IPS-18c (cell line): ENCODE data around the gene SLC10A1.

ENCODE experiments used
- H3K4me3 ChIP-seq: 2 replicates; pipeline ENCODE4 v1.7.0; 2013; ENCODE audit warnings: low read depth, mild to moderate bottlenecking, low read length, moderate library complexity; ENCODE audit not compliant: insufficient read depth
- H3K9me3 ChIP-seq: one replicate; pipeline ENCODE4 v1.6.1; 2013; ENCODE audit warnings: mild to moderate bottlenecking, low read length, moderate library complexity; ENCODE audit not compliant: control insufficient read depth, insufficient read depth

Gene SLC10A1

DNA sequence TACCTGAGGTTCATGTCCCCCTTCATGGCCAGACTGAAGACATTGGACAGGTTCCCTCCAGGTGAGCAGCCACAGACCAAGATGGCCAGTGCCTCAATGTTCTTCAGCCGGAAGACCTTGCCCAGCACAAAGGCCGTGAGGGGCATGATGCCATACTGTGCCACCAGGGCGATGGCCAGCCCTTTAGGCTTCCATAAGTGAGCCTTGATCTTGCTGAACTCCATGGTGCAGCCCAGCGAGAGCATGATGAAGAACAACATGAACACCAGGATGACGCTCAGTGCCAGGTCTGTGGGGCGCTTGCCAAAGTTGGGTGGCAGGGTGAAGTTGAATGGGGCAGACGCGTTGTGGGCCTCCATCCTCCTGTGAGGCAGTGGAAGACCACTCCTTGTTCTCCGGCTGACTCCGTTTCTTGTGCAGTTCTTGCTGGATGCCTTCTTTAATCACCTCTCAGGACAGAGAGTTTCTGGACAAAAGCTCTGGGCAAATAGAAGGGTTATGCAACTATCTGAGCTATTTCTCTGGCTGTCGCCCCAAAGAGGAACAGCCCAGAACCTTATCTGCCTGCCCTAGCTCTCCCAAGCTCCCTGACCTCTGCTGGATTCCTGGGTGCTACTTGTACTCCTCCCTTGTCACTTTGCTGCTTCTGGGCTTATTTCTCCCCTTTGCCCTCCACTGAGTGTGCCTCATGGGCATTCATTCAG is at the start of gene SLC10A1:
Gene SLC10A1, minus strand, starts transcription at position 445 of the 704 bp plus-strand sequence. Its CDS starts 86 bp downstream, at position 359.
- Histone ChIP-seq H3K9me3 (peaks cover 2% of the 10 kb centered on the region), H3K4me3 (no peak within 1 kb of the TSS)

DNA sequence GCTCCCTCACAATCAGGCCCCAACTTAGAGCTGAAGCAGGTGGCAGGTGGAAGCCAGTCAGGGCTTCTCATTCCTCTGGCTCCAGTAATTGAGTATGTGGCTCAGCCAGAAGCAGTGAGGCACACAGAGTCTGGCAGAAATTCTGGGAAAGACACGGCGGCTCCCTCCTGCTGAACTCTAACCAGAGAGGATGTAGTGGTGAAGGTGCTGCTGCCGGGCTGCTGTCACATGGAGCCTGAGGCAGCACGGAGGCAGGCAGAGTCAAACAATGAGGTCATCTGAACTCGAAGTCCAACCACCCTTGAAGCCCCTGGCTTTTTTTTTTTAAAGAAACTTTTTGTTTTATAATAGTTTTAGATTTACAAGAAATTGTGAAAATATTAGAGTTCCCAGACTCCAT is 48.7 kb upstream of the SLC10A1 start:
- Histone ChIP-seq H3K9me3 (no peaks in the 10 kb centered on the region), H3K4me3 (no peak overlapping the region)

DNA sequence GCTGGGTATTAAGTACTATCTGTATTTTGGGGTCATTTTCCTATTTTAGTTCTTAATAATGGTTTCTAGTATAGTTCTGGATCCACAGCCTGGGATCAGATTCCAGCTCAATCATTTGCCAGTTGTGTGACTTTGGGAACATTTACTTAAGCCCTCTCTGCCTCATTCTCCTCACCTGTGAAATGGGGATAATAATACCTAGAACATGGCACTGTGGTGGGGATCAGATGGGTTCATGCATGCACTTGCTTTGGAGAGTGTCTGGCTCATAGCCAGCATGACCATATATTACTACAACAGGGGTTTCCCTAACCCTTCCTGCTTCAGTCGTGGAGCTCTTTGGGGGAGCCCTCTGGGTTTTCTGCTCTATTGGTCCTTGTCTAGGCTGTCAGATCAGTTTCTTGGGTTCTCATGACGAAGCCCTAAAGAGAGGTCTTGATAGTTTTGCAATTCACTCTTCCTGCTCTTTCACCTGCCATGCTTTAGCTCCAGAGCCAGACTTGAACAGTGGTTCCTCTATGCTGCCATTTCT is 48.1 kb upstream of the SLC10A1 start:
- no peak overlapping the region for H3K4me3 ChIP-seq
- H3K9me3 ChIP-seq = no peaks in the 10 kb centered on the region

DNA sequence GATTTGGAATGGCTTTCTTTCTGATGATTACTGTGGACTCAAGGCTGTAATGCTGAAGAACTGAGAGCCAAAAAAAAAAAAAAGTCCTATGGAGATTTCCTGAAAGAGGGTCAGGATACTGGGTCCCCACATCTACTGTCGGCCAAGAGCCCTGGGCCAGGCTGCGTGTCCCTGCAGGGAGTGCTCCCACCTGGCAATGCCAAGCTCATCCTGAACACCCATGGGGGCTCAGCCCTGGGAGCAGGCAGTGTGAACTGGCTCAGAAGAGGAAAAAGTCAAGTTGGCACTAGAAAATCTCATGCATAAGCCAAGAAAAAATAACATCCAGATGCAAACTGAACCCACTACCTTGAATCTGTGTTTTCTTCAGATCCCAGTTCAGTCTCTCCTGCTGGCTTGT is 47.1 kb upstream of the SLC10A1 start:
- Histone ChIP-seq H3K9me3 (no peaks in the 10 kb centered on the region), H3K4me3 (no peak overlapping the region)

DNA sequence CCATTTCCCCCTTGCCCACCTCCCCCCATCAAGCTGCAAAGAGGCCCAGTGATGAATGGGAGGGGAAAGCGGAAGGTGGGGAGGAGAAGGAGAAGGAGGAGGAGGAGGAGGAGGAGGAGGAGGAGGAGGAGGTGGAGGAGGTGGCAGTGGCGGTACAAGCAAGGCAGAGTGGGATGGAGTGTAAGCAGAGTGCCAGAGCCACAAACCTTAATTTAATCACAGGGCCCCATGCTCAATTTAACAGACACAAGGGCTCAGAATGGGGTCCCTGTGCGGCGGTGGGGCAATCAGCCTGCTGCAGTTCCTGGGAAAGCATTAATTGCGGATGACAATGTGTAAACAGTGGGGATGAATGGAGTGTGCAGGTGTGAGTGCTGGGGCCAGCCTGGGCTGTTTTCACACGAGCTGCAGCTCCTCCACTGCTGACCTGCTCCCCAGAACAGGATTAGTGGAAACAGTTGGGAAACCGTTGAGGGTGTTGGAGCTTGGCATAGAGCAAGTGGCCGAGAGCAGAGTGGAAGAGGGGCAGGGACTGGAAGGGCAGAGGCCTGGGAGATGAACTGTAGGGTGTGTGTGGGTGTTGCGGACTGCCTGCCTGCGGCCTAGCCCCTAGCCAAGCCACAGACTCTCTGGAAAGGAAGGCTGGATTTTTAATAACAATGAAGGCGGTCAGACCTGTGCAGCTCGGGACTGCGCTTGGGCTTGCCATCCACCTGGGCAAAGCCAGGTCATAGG is 45.8 kb upstream of the SLC10A1 start:
- Histone ChIP-seq H3K9me3 (no peaks in the 10 kb centered on the region), H3K4me3 (no peak overlapping the region)

DNA sequence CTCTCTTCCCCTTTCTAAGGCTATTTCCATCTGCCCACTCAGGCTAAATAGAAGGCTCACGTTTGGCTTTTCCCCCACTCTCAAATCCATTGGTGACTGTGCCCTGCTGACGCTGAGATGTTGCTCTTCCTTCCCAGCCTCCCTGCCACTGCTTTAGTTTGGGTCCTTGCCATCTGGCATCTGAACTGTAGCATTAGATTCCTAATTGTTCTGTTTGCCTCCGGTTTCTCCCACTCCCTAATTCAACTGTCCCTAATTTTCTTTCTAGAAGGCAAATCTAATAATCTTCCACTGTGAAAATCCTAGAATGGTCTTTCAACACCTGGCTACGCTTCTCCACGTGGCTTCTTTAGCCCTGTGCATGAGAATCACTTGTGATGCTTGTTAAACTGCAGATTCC is 44.6 kb upstream of the SLC10A1 start:
- no peaks in the 10 kb centered on the region for H3K9me3 ChIP-seq
- H3K4me3 ChIP-seq = no peak overlapping the region

DNA sequence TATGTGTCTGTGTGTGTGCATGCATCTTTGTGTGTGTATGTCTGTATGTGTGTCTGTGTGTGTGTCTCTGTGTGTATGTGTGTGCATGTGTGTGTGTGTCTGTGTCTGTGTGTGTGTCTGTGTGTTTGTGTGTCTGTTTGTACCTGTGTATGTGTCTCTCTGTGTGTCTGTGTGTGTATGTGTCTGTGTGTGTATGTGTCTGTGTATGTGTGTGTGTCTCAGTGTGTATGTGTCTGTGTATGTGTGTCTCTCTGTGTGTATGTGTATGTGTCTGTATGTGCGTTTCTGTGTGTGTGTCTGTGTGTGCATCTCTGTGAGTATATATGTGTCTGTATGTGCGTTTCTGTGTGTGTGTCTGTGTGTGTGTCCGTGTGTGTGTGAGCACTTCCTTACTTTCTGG is 42.6 kb upstream of the SLC10A1 start:
- no peak overlapping the region for H3K4me3 ChIP-seq

DNA sequence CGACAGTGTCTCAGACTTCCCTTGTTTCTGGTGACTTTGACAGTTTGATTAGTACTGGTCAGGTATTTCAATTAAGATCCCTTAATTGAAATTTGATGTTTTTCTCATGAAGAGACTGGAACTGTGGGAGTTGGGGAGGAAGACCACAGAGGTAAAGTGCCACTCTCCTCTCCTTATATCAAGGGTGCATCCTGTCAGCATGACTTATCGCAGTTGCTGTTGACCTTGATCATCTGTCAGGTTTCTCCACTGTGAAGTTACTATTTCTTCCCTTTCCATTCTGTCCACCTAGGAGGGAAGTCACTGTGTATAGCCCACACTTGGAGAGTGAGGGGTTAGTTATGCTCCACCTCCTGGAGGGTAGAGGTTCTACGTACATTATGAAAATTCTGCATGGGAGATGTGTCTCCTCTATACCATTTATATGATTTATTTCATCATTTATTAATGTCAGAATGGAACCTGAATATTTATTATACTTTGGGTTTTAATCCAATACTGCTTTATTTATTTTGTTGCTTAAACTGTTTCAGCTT is 41.9 kb upstream of the SLC10A1 start:
- Histone ChIP-seq H3K9me3 (no peaks in the 10 kb centered on the region), H3K4me3 (no peak overlapping the region)

More for the DNA sequence above, 42.6 kb upstream of the SLC10A1 start:
- H3K9me3 ChIP-seq = no peaks in the 10 kb centered on the region

DNA sequence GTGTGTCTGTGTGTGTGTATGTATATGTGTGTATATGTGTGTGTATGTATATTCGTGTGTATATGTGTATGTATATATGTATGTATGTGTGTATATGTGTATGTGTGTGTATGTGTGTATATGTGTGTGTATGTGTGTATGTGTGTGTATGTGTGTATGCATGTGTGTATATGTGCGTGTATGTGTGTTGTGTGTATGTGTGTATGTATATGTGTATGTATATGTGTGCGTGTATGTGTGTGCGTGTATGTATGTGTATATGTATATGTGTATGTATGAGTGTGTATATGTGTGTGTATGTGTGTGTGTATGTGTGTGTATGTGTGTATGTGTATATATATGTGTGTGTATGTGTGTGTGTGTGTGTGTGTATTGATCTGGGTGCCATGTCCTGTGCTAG is 31.8 kb upstream of the SLC10A1 start:
- no peak overlapping the region for H3K4me3 ChIP-seq
- H3K9me3 ChIP-seq = no peaks in the 10 kb centered on the region

DNA sequence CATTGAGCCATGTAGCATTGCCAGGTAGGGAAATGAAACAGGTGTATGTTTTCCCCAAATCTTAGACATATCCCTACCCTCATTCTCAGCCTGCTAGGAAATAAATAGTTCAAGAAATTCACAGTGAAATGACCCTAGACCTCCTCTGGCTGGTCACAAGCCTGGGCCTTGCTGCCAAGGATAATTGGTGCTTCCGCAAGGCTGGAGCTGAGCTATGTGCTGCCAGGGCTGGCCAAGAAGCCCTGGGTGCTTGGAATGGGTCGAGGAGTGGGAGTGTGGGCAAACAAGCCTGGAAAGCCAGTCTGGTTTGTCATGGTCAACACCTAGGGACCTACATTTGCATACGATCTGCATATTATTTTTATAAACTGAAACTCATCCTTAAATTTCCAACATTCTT is 31.3 kb upstream of the SLC10A1 start:
- Histone ChIP-seq H3K9me3 (no peaks in the 10 kb centered on the region), H3K4me3 (no peak overlapping the region)

DNA sequence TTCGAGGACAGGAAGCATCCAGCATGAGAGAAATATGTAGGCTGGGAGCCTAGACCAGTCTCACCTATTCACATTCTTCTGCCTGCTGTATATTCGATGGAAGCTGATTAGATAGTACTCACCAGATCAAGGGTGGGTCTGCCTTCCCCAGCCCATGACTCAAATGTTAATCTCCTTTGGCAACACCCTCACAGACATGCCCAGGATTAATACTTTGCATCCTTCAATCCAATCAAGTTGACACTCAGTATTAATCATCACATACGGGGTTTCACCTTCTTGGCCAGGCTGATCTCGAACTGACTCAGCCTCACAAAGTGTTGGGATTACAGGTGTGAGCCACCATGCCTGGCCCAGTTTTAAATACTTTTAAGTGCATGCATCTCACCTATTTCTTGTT is 30.5 kb upstream of the SLC10A1 start:
- Histone ChIP-seq H3K4me3 (no peak overlapping the region), H3K9me3 (no peaks in the 10 kb centered on the region)

DNA sequence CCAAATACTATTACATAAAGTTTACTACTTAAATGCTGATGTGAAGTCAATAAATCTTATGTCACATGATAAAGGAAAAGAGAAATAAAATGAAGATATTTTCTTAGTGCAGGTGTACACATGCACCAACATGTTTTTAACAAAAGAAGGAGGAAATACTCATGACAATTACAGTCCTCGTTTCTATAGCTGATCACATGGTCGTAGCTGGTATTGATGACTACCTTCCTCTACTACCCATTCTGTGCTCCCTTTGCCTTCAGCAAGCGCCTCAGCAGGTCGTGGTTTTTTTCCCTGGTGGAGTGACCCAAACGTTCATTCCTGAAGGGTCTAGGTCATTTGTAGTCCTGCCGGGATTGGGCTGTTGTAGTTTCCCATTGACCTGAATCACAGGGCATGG is 25.4 kb upstream of the SLC10A1 start:
- Histone ChIP-seq H3K9me3 (no peaks in the 10 kb centered on the region), H3K4me3 (no peak overlapping the region)

DNA sequence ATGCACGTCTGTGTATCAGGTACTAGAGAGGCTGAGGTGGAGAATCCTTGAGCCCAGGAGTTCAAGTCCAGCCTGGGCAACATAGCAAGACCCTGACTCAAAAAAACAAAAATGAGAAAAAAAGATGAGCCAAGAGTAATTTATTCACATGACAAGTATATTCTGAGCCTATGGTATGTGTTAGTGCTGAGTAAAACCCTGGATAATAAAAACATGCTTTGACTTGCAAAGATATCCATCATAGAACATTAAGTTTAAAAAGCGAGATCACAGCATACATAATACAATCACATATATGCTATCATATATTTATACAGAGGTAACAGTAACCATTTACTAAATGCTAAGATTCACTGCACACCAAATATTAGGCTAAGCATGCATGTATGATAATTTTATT is 23.9 kb upstream of the SLC10A1 start:
- Histone ChIP-seq H3K9me3 (no peaks in the 10 kb centered on the region), H3K4me3 (no peak overlapping the region)

DNA sequence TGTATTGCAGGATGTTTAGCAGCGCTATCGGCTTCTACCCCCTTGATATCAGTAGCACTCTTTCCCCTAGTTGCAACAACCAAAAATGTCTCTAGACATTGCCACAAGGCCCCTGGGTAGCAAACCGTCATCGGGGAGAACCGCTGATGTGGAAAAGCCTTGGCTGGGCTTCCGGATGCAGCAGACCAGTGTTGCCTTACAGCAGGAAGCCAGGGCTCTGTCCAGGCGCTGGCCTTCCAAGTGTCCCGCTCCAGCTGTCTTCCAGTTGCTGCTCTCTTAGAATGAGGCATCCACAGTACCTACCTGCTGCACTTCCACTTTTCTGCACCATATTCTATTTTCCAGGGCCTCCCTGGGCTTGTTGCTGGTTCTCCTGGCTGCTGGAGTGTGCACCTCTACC is 22.6 kb upstream of the SLC10A1 start:
- Histone ChIP-seq H3K9me3 (no peaks in the 10 kb centered on the region), H3K4me3 (no peak overlapping the region)

DNA sequence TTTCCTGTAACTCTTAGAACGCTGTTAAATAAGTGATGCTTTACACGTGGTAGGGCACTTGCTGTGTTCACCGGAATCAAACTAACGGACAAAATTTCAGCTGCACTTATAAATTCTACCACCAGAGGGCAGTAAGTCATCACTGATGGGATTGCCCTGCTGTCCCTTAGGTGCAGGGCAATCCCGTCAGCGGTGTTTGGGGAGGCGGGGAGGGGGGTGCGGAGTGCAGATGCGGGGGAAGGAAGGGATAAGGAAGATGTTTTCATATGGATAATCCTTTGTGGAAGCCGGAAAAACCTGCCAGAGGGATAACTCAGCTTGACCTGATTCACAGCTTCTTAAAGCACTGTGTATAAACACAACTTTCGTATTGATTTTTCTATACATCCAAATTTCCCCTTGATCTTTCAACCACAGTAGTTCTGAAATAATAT is 21.7 kb upstream of the SLC10A1 start:
- H3K9me3 ChIP-seq = no peaks in the 10 kb centered on the region
- H3K4me3 ChIP-seq = no peak overlapping the region

DNA sequence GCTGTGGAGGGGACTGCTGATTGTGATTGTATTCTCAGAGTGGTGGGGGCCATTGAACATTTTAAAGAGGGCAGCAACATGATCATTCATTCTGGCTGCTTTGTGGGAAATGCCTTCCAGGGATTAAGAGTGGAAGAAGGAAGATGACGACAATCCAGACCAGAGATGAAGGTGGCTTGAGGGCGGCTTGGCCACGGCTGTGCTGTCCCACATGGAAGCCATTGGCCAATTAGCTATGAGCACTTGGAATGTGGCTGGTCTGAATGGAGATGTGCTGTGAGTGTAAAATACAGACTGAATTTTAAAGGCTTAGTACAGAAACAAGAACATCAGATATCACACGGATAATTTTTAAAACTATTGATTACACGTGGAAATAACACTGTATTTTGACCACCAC is 19.2 kb upstream of the SLC10A1 start:
- Histone ChIP-seq H3K9me3 (no peaks in the 10 kb centered on the region), H3K4me3 (no peak overlapping the region)

DNA sequence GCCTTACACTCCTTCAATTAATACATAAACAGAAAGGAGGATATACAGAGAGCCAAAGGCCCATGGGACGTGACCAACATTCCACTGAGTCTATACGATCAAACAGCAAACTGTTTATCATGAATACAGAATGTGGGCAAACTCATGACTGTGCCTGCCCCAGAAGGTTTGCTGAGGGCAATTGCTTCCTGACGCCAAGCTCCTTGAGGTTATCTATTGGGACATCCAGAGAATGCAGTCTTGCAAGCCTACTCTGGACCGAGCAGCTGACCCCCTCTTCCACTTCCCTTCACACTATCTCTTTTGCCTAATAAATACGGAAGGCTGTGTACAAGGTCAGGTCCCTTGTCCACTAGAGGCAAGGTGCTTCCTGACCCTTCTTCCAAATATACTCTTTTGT is 18.5 kb upstream of the SLC10A1 start:
- Histone ChIP-seq H3K4me3 (no peak overlapping the region), H3K9me3 (no peaks in the 10 kb centered on the region)

DNA sequence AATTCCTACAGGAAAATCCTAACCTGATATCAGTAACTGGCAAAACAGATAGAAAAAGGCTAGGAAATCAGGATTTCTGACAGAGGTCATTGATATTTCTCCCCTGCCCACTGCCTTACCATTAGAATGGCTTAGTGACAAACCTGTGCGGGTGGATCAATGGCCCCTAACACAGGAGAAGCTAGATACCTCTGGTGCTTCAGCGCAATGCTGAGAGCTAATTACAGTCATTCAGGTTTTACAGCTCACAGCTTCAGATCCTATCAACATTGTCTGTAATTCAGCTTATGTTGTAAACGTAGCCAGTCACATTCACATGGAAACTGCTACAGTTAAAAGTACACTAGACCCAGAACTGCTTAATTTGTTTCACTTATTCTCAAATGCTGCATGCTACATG is 17.4 kb upstream of the SLC10A1 start:
- Histone ChIP-seq H3K9me3 (no peaks in the 10 kb centered on the region), H3K4me3 (no peak overlapping the region)
